ENCODE results near the gene DGKI.

DNA sequence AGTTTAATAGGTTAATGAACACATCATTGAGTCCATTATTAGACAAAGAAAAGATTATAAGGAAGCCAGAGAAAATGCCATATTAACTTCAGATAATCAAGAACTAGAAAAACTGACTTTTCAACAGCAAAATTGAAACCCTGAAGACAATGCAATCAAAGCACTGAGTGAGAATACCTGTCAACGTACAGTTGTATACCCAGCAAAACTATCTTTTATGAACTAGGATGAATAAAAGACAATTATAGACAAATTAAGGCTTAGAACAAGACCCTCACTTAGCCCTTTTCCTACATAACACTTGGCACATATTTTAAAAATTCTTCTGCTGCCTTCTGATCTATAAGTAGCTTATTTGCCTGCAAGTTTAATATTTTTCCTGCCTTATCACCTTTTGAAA is 19.0 kb upstream of the DGKI start:
- TF ChIP-seq, protein P1, sequence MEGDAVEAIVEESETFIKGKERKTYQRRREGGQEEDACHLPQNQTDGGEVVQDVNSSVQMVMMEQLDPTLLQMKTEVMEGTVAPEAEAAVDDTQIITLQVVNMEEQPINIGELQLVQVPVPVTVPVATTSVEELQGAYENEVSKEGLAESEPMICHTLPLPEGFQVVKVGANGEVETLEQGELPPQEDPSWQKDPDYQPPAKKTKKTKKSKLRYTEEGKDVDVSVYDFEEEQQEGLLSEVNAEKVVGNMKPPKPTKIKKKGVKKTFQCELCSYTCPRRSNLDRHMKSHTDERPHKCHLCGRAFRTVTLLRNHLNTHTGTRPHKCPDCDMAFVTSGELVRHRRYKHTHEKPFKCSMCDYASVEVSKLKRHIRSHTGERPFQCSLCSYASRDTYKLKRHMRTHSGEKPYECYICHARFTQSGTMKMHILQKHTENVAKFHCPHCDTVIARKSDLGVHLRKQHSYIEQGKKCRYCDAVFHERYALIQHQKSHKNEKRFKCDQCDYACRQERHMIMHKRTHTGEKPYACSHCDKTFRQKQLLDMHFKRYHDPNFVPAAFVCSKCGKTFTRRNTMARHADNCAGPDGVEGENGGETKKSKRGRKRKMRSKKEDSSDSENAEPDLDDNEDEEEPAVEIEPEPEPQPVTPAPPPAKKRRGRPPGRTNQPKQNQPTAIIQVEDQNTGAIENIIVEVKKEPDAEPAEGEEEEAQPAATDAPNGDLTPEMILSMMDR (conservative IDR thresholded peaks at IDR 0.05; ENCODE audit: low read length), result no peak
- no peak for TF ChIP-seq EZH2phosphoT487 (IDR thresholded peaks at IDR 0.05; ENCODE audit: borderline replicate concordance, low read depth, low read length)
